ENCODE measurements around the gene TIAL1.
A peak's percentile ranks its signal among the peaks of the same experiment; 100 is the strongest.

The TIAL1 gene

DNA sequence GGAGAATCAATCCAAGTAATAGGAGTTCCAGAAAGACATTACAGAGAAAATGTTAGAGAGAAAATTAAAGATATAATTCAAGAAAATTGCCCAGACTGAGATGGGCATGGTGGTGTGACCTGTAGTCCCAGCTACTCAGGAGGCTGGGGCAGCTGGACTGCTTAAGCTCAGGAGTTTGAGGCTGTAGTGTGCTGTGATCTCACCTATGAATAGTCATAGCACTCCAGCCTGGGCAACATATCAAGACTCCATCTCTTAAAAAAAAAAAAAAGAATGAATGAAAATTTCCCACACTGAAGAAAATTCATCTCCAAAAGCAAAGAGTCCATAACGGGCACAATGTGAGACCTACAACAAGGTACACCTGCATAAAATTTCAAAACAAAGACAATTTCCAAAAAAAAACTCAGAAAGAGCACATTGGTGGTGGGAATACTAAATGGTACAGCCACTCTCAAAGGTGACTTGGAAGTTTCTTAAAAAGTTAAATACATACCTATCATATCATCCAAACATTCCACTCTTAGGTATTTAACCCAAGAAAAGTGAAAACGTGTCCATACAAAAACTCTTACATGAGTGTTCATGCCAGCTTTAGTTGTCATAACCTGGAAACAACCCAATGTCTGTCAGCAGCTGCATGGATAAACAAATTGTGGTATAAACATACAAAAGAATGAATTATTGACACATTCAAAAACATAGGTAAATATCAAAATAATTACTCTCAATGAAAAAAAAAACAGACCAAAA is 47.3 kb downstream of the TIAL1 start:
- ChIA-PET POLR2A (no interaction called here), CTCF (interaction anchor here (0.9 to 1.2 kb wide), 2 partner anchors 11 to 26 kb away, joined by 3 read pairs; no protein-coding TSS in a partner anchor)
- Histone ChIP-seq H3K27me3 (replicated peaks in 2 of 5; ENCODE audit: control insufficient read depth in 4 of 5, insufficient read depth in 5 of 5, low read length in 4 of 5) (no peaks in the 10 kb centered on the region), H3K27ac (ENCODE audit: insufficient read depth in 1 of 2, low read depth in 1 of 2, low read length in 2 of 2, poor library complexity in 1 of 2, severe bottlenecking in 2 of 2) (no peak overlapping the region), H3K4me3 (ENCODE audit: control insufficient read depth in 1 of 7, extremely low read depth in 1 of 7, insufficient read depth in 4 of 7, low read depth in 2 of 7, low read length in 6 of 7) (no peak overlapping the region), H3K4me1 (ENCODE audit: control extremely low read depth in 1 of 4, control insufficient read depth in 4 of 4, insufficient read depth in 4 of 4, low read length in 3 of 4) (no peaks in the 10 kb centered on the region), H3K36me3 (ENCODE audit: control insufficient read depth in 4 of 4, insufficient read depth in 4 of 4, low read length in 3 of 4) (no peaks in the 10 kb centered on the region), H3K9me3 (ENCODE audit: control extremely low read depth in 1 of 5, control insufficient read depth in 4 of 5, insufficient read depth in 2 of 5, low read depth in 1 of 5, low read length in 4 of 5) (no peaks in the 10 kb centered on the region)
- no CpG with 5 or more reads among the region's 2 CpGs for WGBS (ENCODE audit: insufficient coverage)
- no peak for DNase-seq

DNA sequence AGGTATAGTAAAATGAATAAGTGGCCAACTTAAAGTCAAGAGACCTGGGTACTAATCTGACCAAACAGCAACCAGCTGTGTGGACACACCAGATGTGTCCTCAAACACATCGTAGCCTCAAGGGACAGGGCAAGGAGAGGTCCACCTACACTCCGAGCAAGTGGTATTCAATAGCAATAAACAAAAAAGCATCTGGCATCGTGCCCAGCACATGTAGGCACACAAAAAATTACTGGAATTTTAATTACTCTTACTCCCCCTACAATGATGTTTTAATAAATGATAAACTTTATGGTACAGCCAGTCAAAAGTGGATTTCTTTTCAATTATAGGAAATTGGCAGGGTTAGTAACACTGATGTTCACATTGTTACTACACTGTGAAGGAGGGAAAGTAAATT is 50.8 kb downstream of the TIAL1 start:
- no peak for DNase-seq
- no peaks in the 10 kb centered on the region for H3K36me3 ChIP-seq (ENCODE audit: control insufficient read depth in 4 of 4, insufficient read depth in 4 of 4, low read length in 3 of 4)
- H3K4me3 ChIP-seq (ENCODE audit: control insufficient read depth in 1 of 7, extremely low read depth in 1 of 7, insufficient read depth in 4 of 7, low read depth in 2 of 7, low read length in 6 of 7), result no peak overlapping the region
- no peak overlapping the region for H3K27ac ChIP-seq (ENCODE audit: insufficient read depth in 1 of 2, low read depth in 1 of 2, low read length in 2 of 2, poor library complexity in 1 of 2, severe bottlenecking in 2 of 2)
- no peaks in the 10 kb centered on the region for H3K27me3 ChIP-seq (replicated peaks in 2 of 5; ENCODE audit: control insufficient read depth in 4 of 5, insufficient read depth in 5 of 5, low read length in 4 of 5)
- POLR2A ChIA-PET, result interaction anchor here (1.0 kb wide), 1 partner anchor 48 kb away, joined by 3 read pairs; no protein-coding TSS in a partner anchor
- CTCF ChIA-PET, result interaction anchor here (1.1 kb wide), 1 partner anchor 57 kb away, joined by 3 read pairs; no protein-coding TSS in a partner anchor
- 100% methylated on average over 2 of the region's 3 CpGs for WGBS (ENCODE audit: insufficient coverage)
- H3K9me3 ChIP-seq (ENCODE audit: control extremely low read depth in 1 of 5, control insufficient read depth in 4 of 5, insufficient read depth in 2 of 5, low read depth in 1 of 5, low read length in 4 of 5), result no peaks in the 10 kb centered on the region
- peaks cover 4 to 28% (median 26%) of the 10 kb centered on the region in 4 experiments for H3K4me1 ChIP-seq (ENCODE audit: control extremely low read depth in 1 of 4, control insufficient read depth in 4 of 4, insufficient read depth in 4 of 4, low read length in 3 of 4)

GRCh38 chr10:119545310-119545709 is 51.5 kb downstream of the TIAL1 start:
- Histone ChIP-seq H3K27ac (ENCODE audit: insufficient read depth in 1 of 2, low read depth in 1 of 2, low read length in 2 of 2, poor library complexity in 1 of 2, severe bottlenecking in 2 of 2) (no peak overlapping the region), H3K36me3 (ENCODE audit: control insufficient read depth in 4 of 4, insufficient read depth in 4 of 4, low read length in 3 of 4) (no peaks in the 10 kb centered on the region), H3K4me1 (ENCODE audit: control extremely low read depth in 1 of 4, control insufficient read depth in 4 of 4, insufficient read depth in 4 of 4, low read length in 3 of 4) (peaks cover 4 to 33% (median 30%) of the 10 kb centered on the region in 4 experiments), H3K9me3 (ENCODE audit: control extremely low read depth in 1 of 5, control insufficient read depth in 4 of 5, insufficient read depth in 2 of 5, low read depth in 1 of 5, low read length in 4 of 5) (no peaks in the 10 kb centered on the region), H3K27me3 (replicated peaks in 2 of 5; ENCODE audit: control insufficient read depth in 4 of 5, insufficient read depth in 5 of 5, low read length in 4 of 5) (no peaks in the 10 kb centered on the region), H3K4me3 (ENCODE audit: control insufficient read depth in 1 of 7, extremely low read depth in 1 of 7, insufficient read depth in 4 of 7, low read depth in 2 of 7, low read length in 6 of 7) (no peak overlapping the region)
- DNase-seq, result no peak
- ChIA-PET CTCF (interaction anchor here (0.6 kb wide), 2 partner anchors 28 to 186 kb away, joined by 3 read pairs; no protein-coding TSS in a partner anchor), POLR2A (no interaction called here)
- WGBS (ENCODE audit: insufficient coverage), result 50% methylated on average over 2 of the region's 4 CpGs

- CTCF ChIA-PET, result interaction anchor here (0.6 to 2.5 kb wide), 8 partner anchors 14 to 345 kb away, joined by 3 to 8 read pairs (median 4); no protein-coding TSS in a partner anchor
- Histone ChIP-seq H3K27ac (ENCODE audit: insufficient read depth in 1 of 2, low read depth in 1 of 2, low read length in 2 of 2, poor library complexity in 1 of 2, severe bottlenecking in 2 of 2) (no peak overlapping the region), H3K36me3 (ENCODE audit: control insufficient read depth in 4 of 4, insufficient read depth in 4 of 4, low read length in 3 of 4) (no peaks in the 10 kb centered on the region), H3K4me1 (ENCODE audit: control extremely low read depth in 1 of 4, control insufficient read depth in 4 of 4, insufficient read depth in 4 of 4, low read length in 3 of 4) (peaks cover 4 to 45% (median 34%) of the 10 kb centered on the region in 4 experiments), H3K4me3 (ENCODE audit: control insufficient read depth in 1 of 7, extremely low read depth in 1 of 7, insufficient read depth in 4 of 7, low read depth in 2 of 7, low read length in 6 of 7) (peak overlapping the region in 2 of 7 experiments; percentile 79 to 89), H3K9me3 (ENCODE audit: control extremely low read depth in 1 of 5, control insufficient read depth in 4 of 5, insufficient read depth in 2 of 5, low read depth in 1 of 5, low read length in 4 of 5) (no peaks in the 10 kb centered on the region), H3K27me3 (replicated peaks in 2 of 5; ENCODE audit: control insufficient read depth in 4 of 5, insufficient read depth in 5 of 5, low read length in 4 of 5) (no peaks in the 10 kb centered on the region)
- no peak for DNase-seq
- POLR2A ChIA-PET, result no interaction called here
- WGBS (ENCODE audit: insufficient coverage), result 76% methylated on average over 9 of the region's 19 CpGs
Measured at GRCh38 chr10:119543814-119544642, 52.7 kb downstream of the TIAL1 start.

DNA sequence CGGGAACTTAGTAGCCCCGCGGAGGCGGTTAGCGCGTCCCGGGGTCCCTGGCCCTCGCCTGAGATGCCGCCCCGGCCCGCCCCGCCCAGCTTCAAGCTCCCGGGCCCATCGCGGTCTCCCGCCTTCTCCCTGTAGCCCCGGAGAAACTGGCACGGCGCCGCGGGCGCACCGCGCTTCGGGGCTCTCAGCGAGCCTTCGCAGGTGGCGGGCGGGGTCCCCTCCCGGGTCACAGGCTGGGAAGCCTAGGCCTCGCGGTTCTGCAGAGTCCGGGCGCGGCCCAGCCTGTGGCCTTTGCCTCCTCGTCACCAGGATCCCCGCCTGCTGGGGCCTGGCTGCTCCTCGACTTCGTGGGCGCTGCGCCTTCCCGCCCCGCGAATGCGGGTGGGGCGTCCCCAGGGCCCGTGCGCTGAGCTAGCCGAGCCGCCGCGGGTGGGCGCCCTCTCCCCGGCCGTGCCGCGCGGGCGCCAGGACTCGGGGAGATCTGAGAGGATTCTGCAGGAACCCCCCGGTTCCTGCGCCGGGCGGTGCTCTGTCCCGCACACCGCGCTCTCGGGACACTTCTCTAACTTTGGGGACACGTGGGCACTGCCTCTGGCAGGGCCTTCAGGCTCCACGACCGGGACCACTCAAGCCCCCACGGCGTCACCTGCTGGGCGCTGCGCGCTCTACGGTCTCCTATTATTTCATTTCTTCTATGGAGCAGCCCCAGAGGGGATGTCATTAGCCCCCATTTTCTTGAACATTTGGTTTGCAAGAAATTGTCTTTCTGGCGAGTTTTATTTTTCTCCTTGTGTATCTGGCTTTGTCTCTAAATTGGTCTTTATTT is 53.6 kb downstream of the TIAL1 start:
- peak overlapping the region; percentile 63 to 89 (median 84) for H3K4me3 ChIP-seq (ENCODE audit: control insufficient read depth in 1 of 7, extremely low read depth in 1 of 7, insufficient read depth in 4 of 7, low read depth in 2 of 7, low read length in 6 of 7)
- peak; percentile 69 to 84 (median 79) for DNase-seq
- POLR2A ChIA-PET, result interaction anchor here (0.5 to 0.6 kb wide), 2 partner anchors 23 to 352 kb away, joined by 3 to 4 read pairs; no protein-coding TSS in a partner anchor
- CTCF ChIA-PET, result interaction anchor here (0.6 to 2.5 kb wide), 13 partner anchors 13 to 398 kb away, joined by 3 to 8 read pairs (median 4); partner anchors contain the start of gene GRK5
- H3K27me3 ChIP-seq (replicated peaks in 2 of 5; ENCODE audit: control insufficient read depth in 4 of 5, insufficient read depth in 5 of 5, low read length in 4 of 5), result no peaks in the 10 kb centered on the region
- no peaks in the 10 kb centered on the region for H3K36me3 ChIP-seq (ENCODE audit: control insufficient read depth in 4 of 4, insufficient read depth in 4 of 4, low read length in 3 of 4)
- no peaks in the 10 kb centered on the region for H3K9me3 ChIP-seq (ENCODE audit: control extremely low read depth in 1 of 5, control insufficient read depth in 4 of 5, insufficient read depth in 2 of 5, low read depth in 1 of 5, low read length in 4 of 5)
- H3K4me1 ChIP-seq (ENCODE audit: control extremely low read depth in 1 of 4, control insufficient read depth in 4 of 4, insufficient read depth in 4 of 4, low read length in 3 of 4), result peaks cover 4 to 53% (median 43%) of the 10 kb centered on the region in 4 experiments
- WGBS (ENCODE audit: insufficient coverage), result 0% methylated on average over 67 of the region's 78 CpGs
- H3K27ac ChIP-seq (ENCODE audit: insufficient read depth in 1 of 2, low read depth in 1 of 2, low read length in 2 of 2, poor library complexity in 1 of 2, severe bottlenecking in 2 of 2), result no peak overlapping the region

GRCh38 chr10:119542357-119542987 is 54.3 kb downstream of the TIAL1 start, which contains the start of gene RGS10:
RGS10 (minus strand) TSS chr10:119542719; CDS start chr10:119542638, 81 bp downstream.
- WGBS (ENCODE audit: insufficient coverage), result 1% methylated on average over 32 of the region's 76 CpGs
- CTCF ChIA-PET, result interaction anchor here (0.5 to 2.5 kb wide), 11 partner anchors 9 to 397 kb away, joined by 3 to 8 read pairs (median 4); partner anchors contain the start of gene GRK5
- POLR2A ChIA-PET, result interaction anchor here (0.5 to 1.1 kb wide), 3 partner anchors 23 to 351 kb away, joined by 3 to 4 read pairs (median 4); no protein-coding TSS in a partner anchor
- peak; percentile 34 to 69 (median 53) for DNase-seq
- Histone ChIP-seq H3K27ac (ENCODE audit: insufficient read depth in 1 of 2, low read depth in 1 of 2, low read length in 2 of 2, poor library complexity in 1 of 2, severe bottlenecking in 2 of 2) (no peak within 1 kb of the TSS), H3K27me3 (replicated peaks in 2 of 5; ENCODE audit: control insufficient read depth in 4 of 5, insufficient read depth in 5 of 5, low read length in 4 of 5) (no peaks in the 10 kb centered on the region), H3K4me3 (ENCODE audit: control insufficient read depth in 1 of 7, extremely low read depth in 1 of 7, insufficient read depth in 4 of 7, low read depth in 2 of 7, low read length in 6 of 7) (peak within 1 kb of the TSS; percentile 63 to 89 (median 84)), H3K36me3 (ENCODE audit: control insufficient read depth in 4 of 4, insufficient read depth in 4 of 4, low read length in 3 of 4) (no peaks in the 10 kb centered on the region), H3K4me1 (ENCODE audit: control extremely low read depth in 1 of 4, control insufficient read depth in 4 of 4, insufficient read depth in 4 of 4, low read length in 3 of 4) (peaks cover 11 to 61% (median 50%) of the 10 kb centered on the region in 4 experiments), H3K9me3 (ENCODE audit: control extremely low read depth in 1 of 5, control insufficient read depth in 4 of 5, insufficient read depth in 2 of 5, low read depth in 1 of 5, low read length in 4 of 5) (no peaks in the 10 kb centered on the region)

All from common myeloid progenitor, CD34-positive (primary cell).